Esophagus squamous epithelium (tissue), 5 donors: ENCODE results near the gene PTPRD. TPM values are rescaled to one million over a fixed set of nuclear protein-coding genes. Genes with fewer than 3 reads are reported as not detected.
A peak's percentile ranks its signal among the peaks of the same experiment; 100 is the strongest.
"Not testable (repeated sequence)": the region's sequence is repeated elsewhere in the genome, so short reads cannot be mapped to it uniquely, and the experiment has no call there.

ENCODE experiments used
- DNase-seq: peaks from one replicate; lab custom pipeline; 2025; lab: John Stamatoyannopoulos, UW
- H3K27ac ChIP-seq, 4 donors: fragments of 200-600 bp; sonication (generic); one replicate each; pipeline ENCODE4 v1.5.1; 2016 to 2019; ENCODE audit warnings: mild to moderate bottlenecking in 1 of 4
- H3K27me3 ChIP-seq, 4 donors: fragments of 200-600 bp; sonication (generic); 1 replicate in 3 of 4; 2 replicates in 1 of 4; pipeline versions ENCODE4 v1.5.1 to v1.6.0; 2017 to 2021; ENCODE audit warnings: antibody characterized with exemption in 1 of 4
- H3K36me3 ChIP-seq, 3 donors: fragments of 200-600 bp; sonication (generic); one replicate each; pipeline ENCODE4 v1.5.1; 2016 to 2019
- H3K4me1 ChIP-seq, 3 donors: fragments of 200-600 bp; sonication (generic); one replicate each; pipeline ENCODE4 v1.5.1; 2017 to 2019
- H3K4me3 ChIP-seq, 4 donors: fragments of 200-600 bp; sonication (generic); 1 replicate in 3 of 4; 2 replicates in 1 of 4; pipeline ENCODE4 v1.5.1; 2016 to 2019; ENCODE audit warnings: mild to moderate bottlenecking in 2 of 4, moderate library complexity in 1 of 4
- H3K9me3 ChIP-seq, 3 donors: fragments of 200-600 bp; sonication (generic); one replicate each; pipeline ENCODE4 v1.5.1; 2016 to 2019
- CTCF ChIP-seq, 6 experiments: fragments of 450-650 bp in 4 of 6; fragments of 200-600 bp in 2 of 6; sonication (generic) in 2 of 6; IDR thresholded peaks; one replicate each; pipeline ENCODE4 v1.5.1; 2016 to 2019; ENCODE audit warnings: antibody characterized with exemption in 6 of 6, mild to moderate bottlenecking in 4 of 6, moderate library complexity in 4 of 6
- POLR2A ChIP-seq, 4 donors: fragments of 450-650 bp; IDR thresholded peaks; one replicate each; pipeline ENCODE4 v1.6.1; 2017; ENCODE audit warnings: antibody characterized with exemption in 4 of 4, mild to moderate bottlenecking in 4 of 4, moderate library complexity in 3 of 4
- WGBS, 2 donors: methylation state at CpG; one replicate each; pipeline ENCODE4 v1.1.5; 2018; 5-methylcytosine and 5-hydroxymethylcytosine counted together
- intact Hi-C: fragments of 100-400 bp; cut with DNase I; formaldehyde crosslinking; loops from one replicate; pipeline ENCODE4 v1.15.0; 2022
- total RNA-seq, 4 donors: library from RNA; depleted of rRNA; stranded (reverse); fragments of >200 nt; gene quantifications; one replicate each; pipeline ENCODE4 v1.1.0, GENCODE V29; 2016
- donor health status: DM: yes; HTN: yes; CAD: no.

The PTPRD gene
- total RNA-seq, 4 donors from 2014 or later: 0.23 to 16.3 (median 6.6) TPM

- intact Hi-C loops: no loop called here
- H3K36me3 ChIP-seq: no peaks in the 10 kb centered on the region
- DNase-seq: no peak
- H3K27ac ChIP-seq: no peak overlapping the region
- no peak overlapping the region for H3K4me3 ChIP-seq
- H3K27me3 ChIP-seq: no peaks in the 10 kb centered on the region
- no peaks in the 10 kb centered on the region for H3K4me1 ChIP-seq
- 83 to 88% methylated on average over 4 of the region's 4 CpGs for WGBS, 2 donors
- TF ChIP-seq CTCF (IDR thresholded peaks at IDR 0.05) (no peak), POLR2A (IDR thresholded peaks at IDR 0.05) (no peak)
- no peaks in the 10 kb centered on the region for H3K9me3 ChIP-seq
These were observed 674.4 kb downstream of the PTPRD start for GRCh38 chr9:9938432-9938831.

GRCh38 chr9:9931464-9931863 lies 681.3 kb downstream of the PTPRD start:
- intact Hi-C loops, H3K27ac ChIP-seq, H3K9me3 ChIP-seq, H3K27me3 ChIP-seq, DNase-seq, H3K36me3 ChIP-seq, H3K4me1 ChIP-seq, H3K4me3 ChIP-seq: not testable (repeated sequence)
- WGBS, 2 donors: 100% methylated on average over 1 of the region's 16 CpGs; no CpG with 5 or more reads in 1 of the 2 donors

- Histone ChIP-seq H3K9me3 (no peaks in the 10 kb centered on the region), H3K27me3 (no peaks in the 10 kb centered on the region), H3K36me3 (no peaks in the 10 kb centered on the region), H3K27ac (no peak overlapping the region), H3K4me3 (peak overlapping the region in 1 of 4 donors; percentile 22), H3K4me1 (no peaks in the 10 kb centered on the region)
- intact Hi-C loops: no loop called here
- TF ChIP-seq POLR2A (IDR thresholded peaks at IDR 0.05): no peak
- no peak for DNase-seq
- 46 to 54% methylated on average over 3 of the region's 3 CpGs for WGBS, 2 donors
These were observed 688.4 kb downstream of the PTPRD start for GRCh38 chr9:9924376-9924775.

GRCh38 chr9:9921805-9922204 lies 691.0 kb downstream of the PTPRD start:
- Histone ChIP-seq H3K4me1 (no peaks in the 10 kb centered on the region), H3K9me3 (no peaks in the 10 kb centered on the region), H3K36me3 (no peaks in the 10 kb centered on the region), H3K4me3 (no peak overlapping the region), H3K27ac (no peak overlapping the region), H3K27me3 (no peaks in the 10 kb centered on the region)
- 55 to 58% methylated on average over 2 of the region's 2 CpGs for WGBS, 2 donors
- no peak for DNase-seq
- intact Hi-C loops: no loop called here
- TF ChIP-seq POLR2A (IDR thresholded peaks at IDR 0.05): no peak
- TF ChIP-seq CTCF (IDR thresholded peaks at IDR 0.05): no peak

GRCh38 chr9:9920425-9921060 lies 692.3 kb downstream of the PTPRD start:
- TF ChIP-seq CTCF (IDR thresholded peaks at IDR 0.05) (no peak), POLR2A (IDR thresholded peaks at IDR 0.05) (no peak)
- 65 to 69% methylated on average over 7 of the region's 7 CpGs for WGBS, 2 donors

GRCh38 chr9:9919174-9919775 lies 693.5 kb downstream of the PTPRD start:
- Histone ChIP-seq H3K4me3 (no peak overlapping the region), H3K9me3 (no peaks in the 10 kb centered on the region), H3K27me3 (no peaks in the 10 kb centered on the region), H3K27ac (no peak overlapping the region), H3K36me3 (no peaks in the 10 kb centered on the region), H3K4me1 (no peaks in the 10 kb centered on the region)
- intact Hi-C loops: no loop called here
- WGBS, 2 donors: 73 to 88% methylated on average over 3 of the region's 3 CpGs
- no peak for TF ChIP-seq POLR2A (IDR thresholded peaks at IDR 0.05)
- TF ChIP-seq CTCF (IDR thresholded peaks at IDR 0.05): no peak
- no peak for DNase-seq

More at GRCh38 chr9:9920425-9921060, 692.3 kb downstream of the PTPRD start:
- no peaks in the 10 kb centered on the region for H3K36me3 ChIP-seq
- H3K4me3 ChIP-seq: no peak overlapping the region
- H3K27ac ChIP-seq: no peak overlapping the region
- H3K9me3 ChIP-seq: no peaks in the 10 kb centered on the region
- intact Hi-C loops: no loop called here
- H3K4me1 ChIP-seq: no peaks in the 10 kb centered on the region
- DNase-seq: no peak
- no peaks in the 10 kb centered on the region for H3K27me3 ChIP-seq
